Right lobe of liver (tissue), 6 donors: ENCODE data around the gene CPNE4. TPM values are rescaled to one million over a fixed set of nuclear protein-coding genes. Genes with fewer than 3 reads are reported as not detected.

Experiments
- ATAC-seq, 4 donors: fragments of 200-7000 bp; cut with Tn5 transposase; one replicate each; pipeline ENCODE4 v1.9.1; 2020; ENCODE audit warnings: mild to moderate bottlenecking in 4 of 4, moderate library complexity in 4 of 4
- DNase-seq, 3 donors: peaks; one replicate each; pipeline ENCODE4 v3.0.0-alpha.2; 2020
- H3K27ac ChIP-seq, 3 donors: fragments of 200-600 bp; one replicate each; pipeline ENCODE4 v1.8.0; 2022
- H3K27me3 ChIP-seq, 2 donors: fragments of 200-600 bp; one replicate each; pipeline ENCODE4 v1.8.0; 2022
- H3K36me3 ChIP-seq, 4 donors: fragments of 200-600 bp; sonication (generic) in 1 of 4; one replicate each; pipeline versions ENCODE4 v1.5.1 to v1.8.0; 2017 to 2022; ENCODE audit warnings: control low read depth in 1 of 4
- H3K4me1 ChIP-seq, 4 donors: fragments of 200-600 bp; sonication (generic) in 1 of 4; one replicate each; pipeline versions ENCODE4 v1.5.1 to v1.8.0; 2017 to 2022; ENCODE audit warnings: control low read depth in 1 of 4
- H3K4me3 ChIP-seq, 3 donors: fragments of 200-600 bp; one replicate each; pipeline ENCODE4 v1.8.0; 2022
- H3K9me3 ChIP-seq, 4 donors: fragments of 200-600 bp; sonication (generic) in 1 of 4; one replicate each; pipeline versions ENCODE4 v1.5.1 to v1.8.0; 2017 to 2022; ENCODE audit warnings: control low read depth in 1 of 4
- CTCF ChIP-seq, 4 donors: fragments of 200-600 bp in 3 of 4; fragments of 450-650 bp in 1 of 4; IDR thresholded peaks; one replicate each; pipeline versions ENCODE4 v1.5.1 to v1.8.0; 2016 to 2022; ENCODE audit warnings: antibody characterized with exemption in 4 of 4, mild to moderate bottlenecking in 2 of 4
- POLR2A ChIP-seq: fragments of 450-650 bp; IDR thresholded peaks from one replicate; pipeline ENCODE4 v1.6.1; 2017; ENCODE audit warnings: antibody characterized with exemption, mild to moderate bottlenecking
- WGBS: methylation state at CpG from one replicate; pipeline ENCODE4 v1.1.6; 2018; ENCODE audit warnings: low coverage, low lambda C conversion rate; ENCODE audit not compliant: insufficient coverage; ENCODE audit errors: missing lambda C conversion rate; 5-methylcytosine and 5-hydroxymethylcytosine counted together
- intact Hi-C, 2 donors: fragments of 100-400 bp; cut with DNase I; formaldehyde crosslinking; loops; one replicate each; pipeline versions ENCODE4 v1.11.2 to v1.14.1; 2022
- total RNA-seq, 6 experiments: library from RNA; depleted of rRNA in 2 of 6; stranded (reverse); fragments of >200 nt in 2 of 6; fragmentation: NEBNext Ultra II Directional in 3 of 6; extraction: Animal tissue kit (Norgen Biotek cat#: 25700) in 3 of 6; gene quantifications; one replicate each; pipeline versions ENCODE4 v1.1.0 to v1.2.4, GENCODE V29; 2016 to 2023
- donor health status: DM: no; HTN: yes; CAD: no.
- donor health status: DM: no; HTN: no; CAD: no.
- donor health status: DM: no; HTN: no; CAD: no.
- donor health status: DM: no; HTN: yes; CAD: no.
- donor health status: DM: no; HTN: yes; CAD: no.

CPNE4 gene
- total RNA-seq, 6 experiments from 2014 or later, result not detected

- DNase-seq, result no peak
- H3K27ac ChIP-seq, result no peak overlapping the region
- intact Hi-C loops, result no loop called here
- H3K36me3 ChIP-seq, result no peaks in the 10 kb centered on the region
- no peaks in the 10 kb centered on the region for H3K4me1 ChIP-seq
- H3K27me3 ChIP-seq, result no peaks in the 10 kb centered on the region
- 53% methylated on average over 1 of the region's 1 CpG for WGBS
- no peak for TF ChIP-seq POLR2A
- no peak for TF ChIP-seq CTCF (IDR thresholded peaks at IDR 0.05)
- H3K9me3 ChIP-seq, result no peaks in the 10 kb centered on the region
- ATAC-seq, result no peak
- H3K4me3 ChIP-seq, result no peak overlapping the region
Observed at GRCh38 chr3:131803113-131803512, 231.7 kb downstream of the CPNE4 start.

GRCh38 chr3:131802029-131802428 lies 232.8 kb downstream of the CPNE4 start:
- intact Hi-C loops, result no loop called here

GRCh38 chr3:131801566-131801965 lies 233.2 kb downstream of the CPNE4 start:
- ATAC-seq, result no peak
- Histone ChIP-seq H3K4me1 (no peaks in the 10 kb centered on the region), H3K27ac (no peak overlapping the region), H3K4me3 (no peak overlapping the region), H3K9me3 (no peaks in the 10 kb centered on the region), H3K27me3 (no peaks in the 10 kb centered on the region), H3K36me3 (no peaks in the 10 kb centered on the region)
- no peak for DNase-seq
- intact Hi-C loops, result no loop called here
- 46% methylated on average over 2 of the region's 4 CpGs for WGBS
- TF ChIP-seq CTCF (IDR thresholded peaks at IDR 0.05), result no peak
- no peak for TF ChIP-seq POLR2A

More at GRCh38 chr3:131802029-131802428, 232.8 kb downstream of the CPNE4 start:
- no peak for DNase-seq
- no peaks in the 10 kb centered on the region for H3K4me1 ChIP-seq
- 58% methylated on average over 3 of the region's 3 CpGs for WGBS
- H3K36me3 ChIP-seq, result no peaks in the 10 kb centered on the region
- H3K9me3 ChIP-seq, result no peaks in the 10 kb centered on the region
- H3K4me3 ChIP-seq, result no peak overlapping the region
- no peak for ATAC-seq
- no peak overlapping the region for H3K27ac ChIP-seq
- no peaks in the 10 kb centered on the region for H3K27me3 ChIP-seq
- TF ChIP-seq POLR2A (no peak), CTCF (IDR thresholded peaks at IDR 0.05) (no peak)

GRCh38 chr3:131797776-131798175 lies 237.0 kb downstream of the CPNE4 start:
- TF ChIP-seq POLR2A (no peak), CTCF (IDR thresholded peaks at IDR 0.05) (no peak)
- Histone ChIP-seq H3K4me3 (no peak overlapping the region), H3K27me3 (no peaks in the 10 kb centered on the region), H3K36me3 (no peaks in the 10 kb centered on the region), H3K9me3 (no peaks in the 10 kb centered on the region), H3K4me1 (no peaks in the 10 kb centered on the region), H3K27ac (no peak overlapping the region)
- ATAC-seq (no peak), DNase-seq (no peak)
- intact Hi-C loops, result loop anchor here (10.0 kb wide), 2 partner anchors 217 to 237 kb away; partner anchors contain the start of gene CPNE4 (in 1 of the 2)
- 80% methylated on average over 1 of the region's 1 CpG for WGBS
